Activated CD4-positive, alpha-beta T cell treated with anti-CD3 and anti-CD28 coated beads for 4 hours (primary cell): ENCODE results near the gene ASAP2.
"Not testable (repeated sequence)": the region's sequence is repeated elsewhere in the genome, so short reads cannot be mapped to it uniquely, and the experiment has no call there.

Experiments used
- DNase-seq, 2 donors: peaks; one replicate each; pipeline ENCODE4 v3.0.0-alpha.2; 2020

ASAP2 gene

GRCh38 chr2:9256147-9256546 lies 49.5 kb downstream of the ASAP2 start:
- DNase-seq = no peak

- DNase-seq = no peak
Observed at GRCh38 chr2:9256570-9257043, 50.0 kb downstream of the ASAP2 start.

GRCh38 chr2:9258501-9258900 lies 51.9 kb downstream of the ASAP2 start:
- DNase-seq = no peak

GRCh38 chr2:9258953-9259399 lies 52.4 kb downstream of the ASAP2 start:
- no peak for DNase-seq

- no peak for DNase-seq
Observed at GRCh38 chr2:9260464-9260918, 53.9 kb downstream of the ASAP2 start.

GRCh38 chr2:9261231-9261883 lies 54.7 kb downstream of the ASAP2 start:
- DNase-seq = no peak

- DNase-seq = no peak
Observed at GRCh38 chr2:9262671-9263171, 56.1 kb downstream of the ASAP2 start.

- DNase-seq = no peak
Observed at GRCh38 chr2:9263428-9263827, 56.8 kb downstream of the ASAP2 start.

GRCh38 chr2:9264301-9264700 lies 57.7 kb downstream of the ASAP2 start:
- no peak for DNase-seq

- DNase-seq = no peak
Observed at GRCh38 chr2:9266711-9267110, 60.1 kb downstream of the ASAP2 start.

- DNase-seq = not testable (repeated sequence)
Observed at GRCh38 chr2:9267286-9267685, 60.7 kb downstream of the ASAP2 start.

GRCh38 chr2:9268301-9269080 lies 61.9 kb downstream of the ASAP2 start:
- no peak for DNase-seq

- DNase-seq = no peak
Observed at GRCh38 chr2:9269295-9269694, 62.7 kb downstream of the ASAP2 start.

GRCh38 chr2:9269695-9270360 lies 63.2 kb downstream of the ASAP2 start:
- no peak for DNase-seq

GRCh38 chr2:9271091-9271490 lies 64.5 kb downstream of the ASAP2 start:
- DNase-seq = no peak

GRCh38 chr2:9271691-9272090 lies 65.1 kb downstream of the ASAP2 start:
- DNase-seq = no peak

- no peak for DNase-seq
Observed at GRCh38 chr2:9273486-9274130, 67.0 kb downstream of the ASAP2 start.

- DNase-seq = no peak
Observed at GRCh38 chr2:9274701-9275343, 68.2 kb downstream of the ASAP2 start.

- no peak for DNase-seq
Observed at GRCh38 chr2:9275399-9275798, 68.8 kb downstream of the ASAP2 start.

GRCh38 chr2:9276074-9276473 lies 69.5 kb downstream of the ASAP2 start:
- DNase-seq = no peak

GRCh38 chr2:9276901-9277451 lies 70.4 kb downstream of the ASAP2 start:
- DNase-seq = no peak

- DNase-seq = no peak
Observed at GRCh38 chr2:9278439-9278838, 71.8 kb downstream of the ASAP2 start.
